NCI-H748 (cell line): ENCODE results near the gene ARMC9.

Experiments
- DNase-seq: peaks from one replicate; lab custom pipeline; 2025; ENCODE audit not compliant: unreplicated experiment; lab: John Stamatoyannopoulos, UW

The ARMC9 gene

DNA sequence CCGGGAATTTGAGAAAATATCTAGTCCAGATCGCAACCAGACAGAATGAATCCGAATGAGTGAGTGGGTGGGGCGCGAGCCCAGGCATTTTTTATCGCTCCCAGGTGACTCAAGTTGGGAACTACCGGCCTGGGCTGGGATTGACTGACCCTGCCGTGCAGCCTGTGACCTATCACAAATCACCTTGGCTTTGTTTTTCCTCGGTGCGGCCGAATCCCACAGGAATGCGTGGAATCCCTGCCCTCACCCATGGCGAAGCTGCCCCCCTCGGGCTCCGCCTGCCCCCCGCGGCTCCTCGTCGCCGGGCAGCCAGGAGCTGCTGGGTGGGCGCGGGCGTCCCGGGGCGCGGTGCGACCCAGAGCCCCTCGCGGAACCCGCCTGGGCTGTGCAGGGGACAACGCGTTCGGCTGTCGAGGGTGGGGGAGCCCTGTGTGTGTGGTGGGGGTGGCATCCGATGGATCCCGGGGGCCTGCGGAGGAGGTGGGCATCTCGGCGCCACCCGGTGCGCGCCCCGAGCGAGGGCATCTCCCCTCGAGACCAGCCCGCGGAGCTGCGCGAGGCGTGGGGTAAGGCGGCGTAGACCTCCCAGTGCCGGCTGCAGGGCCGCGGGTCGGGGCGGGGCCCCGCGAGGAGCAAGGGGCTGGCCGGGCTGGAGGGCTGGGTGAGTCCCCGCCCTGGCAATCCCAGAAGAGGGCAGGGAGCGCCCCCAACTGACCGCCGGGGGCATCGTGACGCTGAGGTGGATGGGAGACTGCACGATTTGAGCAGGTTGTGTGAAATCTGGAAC lies 213.6 kb downstream of the ARMC9 start:
- DNase-seq: peak; percentile 85

DNA sequence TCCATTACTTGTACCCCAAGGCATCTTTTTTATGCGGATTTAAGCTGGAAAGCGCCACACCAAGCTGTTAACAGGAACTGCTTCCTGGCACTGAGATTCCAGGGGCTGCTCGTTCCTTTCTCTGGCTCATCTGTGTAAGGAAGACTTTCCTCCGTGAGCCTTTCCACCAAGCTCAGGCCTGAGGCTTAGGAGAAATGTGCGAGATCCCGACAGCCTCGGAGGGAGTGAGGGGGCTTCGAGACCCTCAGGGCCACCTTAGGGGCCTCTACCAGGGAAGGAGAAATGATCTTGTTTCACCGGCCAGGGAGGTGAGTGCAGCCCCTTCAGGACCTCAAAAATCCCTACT lies 214.2 kb downstream of the ARMC9 start:
- no peak for DNase-seq

DNA sequence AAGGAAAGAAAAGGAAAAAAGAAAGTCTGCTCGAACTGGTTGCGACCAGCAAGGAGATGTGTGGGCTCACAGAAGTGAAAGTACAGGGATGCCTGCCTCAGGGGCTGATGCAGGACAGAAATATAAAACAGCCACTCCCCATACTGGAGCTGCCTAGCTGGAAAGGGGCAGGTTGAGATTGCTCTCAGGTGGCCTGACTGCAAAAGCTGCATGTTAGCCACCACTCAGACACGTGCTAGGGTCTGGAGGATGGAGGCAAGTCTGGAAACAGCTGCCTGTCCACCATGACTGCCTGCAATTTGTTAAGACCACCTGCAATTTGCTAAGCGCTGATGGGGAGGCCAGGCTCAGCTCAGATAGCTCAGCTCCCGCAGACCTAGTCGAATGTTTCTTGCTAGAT lies 215.0 kb downstream of the ARMC9 start:
- DNase-seq: no peak

DNA sequence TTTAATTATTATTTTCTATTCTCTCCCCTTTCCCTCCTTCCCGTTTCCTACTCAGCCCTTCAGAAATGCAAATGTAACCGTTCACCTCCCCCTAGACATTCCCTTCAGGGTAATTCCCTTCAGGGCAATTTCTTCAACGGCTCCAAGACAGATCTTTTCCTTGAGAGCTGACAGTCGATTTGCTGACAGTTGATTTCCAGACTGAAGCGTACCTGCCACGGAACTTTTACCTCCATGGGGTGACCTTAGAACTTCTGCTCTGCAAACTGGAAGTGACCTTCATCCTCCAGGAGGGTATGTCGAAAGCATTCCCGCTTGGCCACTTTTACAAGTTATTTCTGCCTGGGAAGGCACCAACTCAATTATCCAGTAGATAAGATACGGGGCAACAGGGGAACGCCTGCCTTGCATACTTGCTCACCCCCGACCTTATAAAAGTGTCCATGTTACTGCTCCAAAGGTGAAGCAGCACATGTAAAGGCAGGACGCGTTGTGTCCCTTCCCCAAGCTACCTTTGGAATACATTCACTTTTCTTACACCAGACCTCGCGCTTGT lies 215.6 kb downstream of the ARMC9 start:
- DNase-seq: no peak

DNA sequence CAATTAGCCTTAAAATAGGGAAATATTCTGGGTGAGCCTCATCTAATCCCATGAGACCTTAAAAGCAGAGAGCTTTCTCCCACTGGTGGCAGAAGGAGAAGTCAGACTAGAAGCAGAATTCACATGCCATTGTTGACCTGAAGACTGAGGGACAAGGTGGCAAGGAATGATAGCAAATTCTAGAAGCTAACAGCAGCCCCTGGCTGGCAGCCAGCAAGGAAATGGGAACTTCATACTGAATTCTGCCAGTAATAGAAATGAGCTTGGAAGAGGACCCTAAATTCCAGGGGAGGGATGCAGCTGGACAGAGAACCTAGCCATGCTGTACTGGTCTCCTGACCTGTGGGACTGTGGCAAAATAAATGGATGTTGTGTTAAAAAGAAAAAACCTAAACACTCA lies 216.6 kb downstream of the ARMC9 start:
- DNase-seq: no peak

DNA sequence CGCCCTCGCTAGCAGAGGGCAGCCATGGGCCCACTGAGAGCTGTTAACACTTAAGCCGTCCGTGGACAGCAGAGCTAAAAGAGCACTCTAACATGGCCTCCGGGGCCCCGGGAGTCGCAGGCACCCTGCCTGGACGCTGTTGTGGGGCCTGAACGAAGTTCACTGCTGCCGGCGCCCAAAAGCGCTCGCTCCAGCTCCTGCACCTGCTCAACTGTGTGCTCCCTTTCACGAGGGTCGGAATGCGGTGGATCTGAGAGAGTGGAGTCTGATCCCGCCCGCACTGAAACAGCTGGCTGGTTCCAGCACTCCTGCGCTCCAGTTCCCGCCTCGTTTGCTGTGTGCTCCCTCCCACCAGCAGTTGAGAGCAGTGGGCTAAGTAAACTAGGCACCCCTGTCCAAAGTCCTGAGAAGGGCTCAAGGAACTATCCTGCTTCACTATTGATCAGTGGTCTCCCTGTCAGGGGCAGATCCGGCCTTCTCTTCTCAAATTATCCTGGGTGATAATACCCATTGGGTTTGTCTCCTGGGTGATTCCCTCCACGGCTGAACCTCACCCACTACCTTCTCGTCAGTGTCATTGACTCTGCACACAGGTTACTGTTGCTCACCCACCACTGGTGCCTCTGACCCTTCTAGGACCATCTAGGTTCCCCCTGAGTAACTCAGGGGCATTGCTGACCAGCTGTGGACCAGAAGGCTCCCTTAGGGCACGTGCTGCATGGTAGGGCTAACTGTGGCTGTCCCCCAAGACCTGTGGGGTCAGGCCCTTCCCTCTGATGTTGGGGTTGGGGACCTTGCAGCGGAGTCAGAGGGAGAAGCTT lies 220.6 kb downstream of the ARMC9 start:
- no peak for DNase-seq

DNA sequence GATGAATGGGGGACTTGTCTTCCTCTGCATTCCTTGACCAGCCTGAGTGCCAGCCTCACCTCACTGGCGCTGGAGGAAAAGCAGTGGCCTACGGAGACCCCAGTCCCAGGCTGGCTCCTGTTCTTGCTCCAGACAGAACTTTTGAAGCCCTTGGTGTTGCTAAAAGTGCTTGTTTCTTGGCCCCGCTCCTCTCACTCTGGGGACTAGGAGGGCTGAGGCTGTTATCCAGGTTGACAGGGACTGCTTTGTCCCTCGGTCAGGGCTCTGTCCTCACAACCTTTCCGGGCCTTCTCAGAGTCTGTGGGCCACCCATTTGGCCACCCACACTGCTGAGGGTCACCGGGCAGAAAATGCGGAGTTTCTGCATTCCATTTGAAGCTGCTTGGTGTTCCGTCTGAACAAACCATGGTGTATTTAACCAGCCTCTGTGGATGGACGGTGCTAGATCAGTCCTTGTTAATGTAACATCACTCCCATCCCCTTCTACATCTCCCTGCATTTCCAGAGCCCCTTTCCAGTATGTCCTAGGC lies 222.7 kb downstream of the ARMC9 start:
- DNase-seq: no peak

DNA sequence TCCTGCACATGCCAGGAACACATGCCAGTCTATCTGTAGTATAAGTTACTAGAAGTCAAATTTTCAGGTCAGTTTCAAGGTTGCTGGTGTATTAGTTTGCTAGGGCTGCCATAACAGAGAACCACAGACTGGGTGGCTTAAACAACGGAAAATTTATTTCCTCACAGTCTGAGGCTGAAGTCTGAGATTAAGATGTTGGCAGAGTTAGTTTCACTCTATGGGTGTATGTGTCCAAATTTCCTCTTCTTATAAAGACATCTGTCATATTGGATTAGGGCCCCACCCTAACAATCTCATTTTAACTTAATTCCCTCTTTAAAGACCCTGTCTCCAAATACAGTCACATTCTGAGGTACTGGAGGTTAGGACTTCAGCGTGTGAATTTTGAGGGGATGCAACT lies 223.6 kb downstream of the ARMC9 start:
- DNase-seq: no peak

DNA sequence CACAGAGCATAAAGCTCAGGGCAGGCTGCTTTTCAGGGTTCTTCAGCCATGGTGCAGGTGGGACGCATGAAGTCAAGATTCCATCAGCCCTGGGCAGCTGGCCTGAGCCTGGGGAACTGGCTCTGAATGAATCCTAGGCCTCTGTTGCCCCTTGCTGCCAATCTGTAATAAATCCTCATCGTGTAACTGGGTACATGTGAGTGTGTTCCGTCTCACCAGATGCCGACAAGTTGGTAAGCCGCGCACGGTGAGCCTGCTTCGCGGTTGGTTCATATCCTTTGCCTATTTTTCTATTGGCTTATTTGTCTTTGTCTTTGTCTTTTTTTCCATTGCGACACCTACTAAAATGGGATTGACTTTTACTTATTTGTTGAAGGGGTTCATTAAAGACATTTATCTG lies 224.7 kb downstream of the ARMC9 start:
- DNase-seq: no peak
